Neutrophil (primary cell): Measurements from ENCODE around the gene C4B.

Source experiments
- H3K27ac ChIP-seq: fragments of 200-600 bp; sonication (generic); 2 replicates; pipeline ENCODE4 v1.5.1; 2016; ENCODE audit warnings: mild to moderate bottlenecking, moderate library complexity
- H3K27me3 ChIP-seq: fragments of 200-600 bp; sonication (generic); 2 replicates; pipeline ENCODE4 v1.6.0; 2016; ENCODE audit warnings: mild to moderate bottlenecking
- H3K36me3 ChIP-seq: fragments of 200-600 bp; sonication (generic); 2 replicates; pipeline ENCODE4 v1.5.1; 2017
- H3K4me1 ChIP-seq, 2 experiments: fragments of 200-600 bp in 1 of 2; sonication (generic) in 1 of 2; 1 replicate in 1 of 2; 2 replicates in 1 of 2; pipeline versions ENCODE4 v1.5.1 to v1.6.1; 2013 to 2016; ENCODE audit warnings: low read depth in 1 of 2, low read length in 1 of 2, mild to moderate bottlenecking in 1 of 2, moderate library complexity in 1 of 2; ENCODE audit not compliant: control insufficient read depth in 1 of 2, insufficient read depth in 1 of 2
- H3K4me3 ChIP-seq, 2 experiments: fragments of 200-600 bp in 1 of 2; sonication (generic) in 1 of 2; 1 replicate in 1 of 2; 2 replicates in 1 of 2; pipeline ENCODE4 v1.5.1; 2013 to 2016; ENCODE audit warnings: low read depth in 1 of 2, low read length in 1 of 2, mild to moderate bottlenecking in 1 of 2, moderate library complexity in 1 of 2
- H3K9me3 ChIP-seq: fragments of 200-600 bp; sonication (generic); 2 replicates; pipeline ENCODE4 v1.5.1; 2016
- CTCF ChIP-seq: fragments of 200-600 bp; sonication (generic); IDR thresholded peaks from 2 replicates; pipeline ENCODE4 v1.5.1; 2016; ENCODE audit warnings: antibody characterized with exemption

The C4B gene

GRCh38 chr6:32069878-32070515 lies 55.4 kb downstream of the C4B start:
- Histone ChIP-seq H3K27ac (no peak overlapping the region), H3K4me3 (no peak overlapping the region), H3K9me3 (no peaks in the 10 kb centered on the region), H3K27me3 (no peaks in the 10 kb centered on the region), H3K4me1 (no peaks in the 10 kb centered on the region), H3K36me3 (no peaks in the 10 kb centered on the region)
- TF ChIP-seq CTCF = no peak

GRCh38 chr6:32070814-32071543 lies 56.4 kb downstream of the C4B start:
- H3K9me3 ChIP-seq = no peaks in the 10 kb centered on the region
- TF ChIP-seq CTCF = no peak
- no peak overlapping the region for H3K27ac ChIP-seq
- H3K4me1 ChIP-seq = no peaks in the 10 kb centered on the region
- H3K4me3 ChIP-seq = no peak overlapping the region
- H3K27me3 ChIP-seq = no peaks in the 10 kb centered on the region
- H3K36me3 ChIP-seq = no peaks in the 10 kb centered on the region

- TF ChIP-seq CTCF = no peak
- no peak overlapping the region for H3K27ac ChIP-seq
- no peaks in the 10 kb centered on the region for H3K9me3 ChIP-seq
- no peaks in the 10 kb centered on the region for H3K4me1 ChIP-seq
- H3K4me3 ChIP-seq = no peak overlapping the region
- H3K36me3 ChIP-seq = no peaks in the 10 kb centered on the region
- H3K27me3 ChIP-seq = no peaks in the 10 kb centered on the region
Measured at GRCh38 chr6:32073101-32073500, 58.5 kb downstream of the C4B start.

GRCh38 chr6:32073613-32074012 lies 59.0 kb downstream of the C4B start:
- Histone ChIP-seq H3K27me3 (no peaks in the 10 kb centered on the region), H3K36me3 (no peaks in the 10 kb centered on the region), H3K4me1 (no peaks in the 10 kb centered on the region)

GRCh38 chr6:32074996-32075532 lies 60.5 kb downstream of the C4B start:
- Histone ChIP-seq H3K36me3 (no peaks in the 10 kb centered on the region), H3K27ac (no peak overlapping the region), H3K27me3 (no peaks in the 10 kb centered on the region), H3K4me1 (no peaks in the 10 kb centered on the region), H3K4me3 (no peak overlapping the region), H3K9me3 (no peaks in the 10 kb centered on the region)
- no peak for TF ChIP-seq CTCF

More at GRCh38 chr6:32073613-32074012, 59.0 kb downstream of the C4B start:
- Histone ChIP-seq H3K9me3 (no peaks in the 10 kb centered on the region), H3K4me3 (no peak overlapping the region), H3K27ac (no peak overlapping the region)
- TF ChIP-seq CTCF = no peak
